Measurements from ENCODE around the gene HS6ST2. TPM values are rescaled to one million over a fixed set of nuclear protein-coding genes. Genes with fewer than 3 reads are reported as not detected.
"Not testable (repeated sequence)": the region's sequence is repeated elsewhere in the genome, so short reads cannot be mapped to it uniquely, and the experiment has no call there.

Gene HS6ST2
- total RNA-seq: 1.1 TPM in 2 replicates

GRCh38 chrX:132958091-132958703 lies at the start of gene HS6ST2:
HS6ST2 (minus strand) TSS chrX:132958629.
- intact Hi-C loops (cut with micrococcal nuclease): loop anchor here (5.0 to 10.0 kb wide), 2 partner anchors 183 to 216 kb away; no protein-coding TSS in a partner anchor
- Mint-ChIP-seq H3K36me3 (ENCODE audit: low read depth) (no peaks in the 10 kb centered on the region), H3K4me1 (ENCODE audit: low read depth) (no peaks in the 10 kb centered on the region), H3K27me3 (ENCODE audit: insufficient read depth) (peaks cover 36% of the 10 kb centered on the region), H3K4me3 (peak within 1 kb of the TSS; percentile 79), H3K9me3 (no peaks in the 10 kb centered on the region), H3K27ac (no peak within 1 kb of the TSS)
- DNase-seq (ENCODE audit: low spot score): no peak

GRCh38 chrX:133007458-133007857 lies 49.0 kb upstream of the HS6ST2 start:
- Mint-ChIP-seq H3K27me3 (ENCODE audit: insufficient read depth) (peaks cover 7% of the 10 kb centered on the region), H3K36me3 (ENCODE audit: low read depth) (no peaks in the 10 kb centered on the region), H3K4me1 (ENCODE audit: low read depth) (no peaks in the 10 kb centered on the region), H3K27ac (no peak overlapping the region), H3K9me3 (no peaks in the 10 kb centered on the region), H3K4me3 (no peak overlapping the region)
- no peak for DNase-seq (ENCODE audit: low spot score)
- intact Hi-C loops (cut with micrococcal nuclease): no loop called here

- Mint-ChIP-seq H3K27me3 (ENCODE audit: insufficient read depth) (peaks cover 9% of the 10 kb centered on the region), H3K4me3 (no peak overlapping the region), H3K4me1 (ENCODE audit: low read depth) (no peaks in the 10 kb centered on the region), H3K27ac (no peak overlapping the region), H3K36me3 (ENCODE audit: low read depth) (no peaks in the 10 kb centered on the region), H3K9me3 (no peaks in the 10 kb centered on the region)
- intact Hi-C loops (cut with micrococcal nuclease): no loop called here
- DNase-seq (ENCODE audit: low spot score): no peak
These were observed 47.2 kb upstream of the HS6ST2 start for GRCh38 chrX:133005616-133006015.

- Mint-ChIP-seq H3K36me3 (ENCODE audit: low read depth) (no peaks in the 10 kb centered on the region), H3K27ac (no peak overlapping the region), H3K4me1 (ENCODE audit: low read depth) (no peaks in the 10 kb centered on the region), H3K4me3 (no peak overlapping the region), H3K27me3 (ENCODE audit: insufficient read depth) (peaks cover 9% of the 10 kb centered on the region), H3K9me3 (no peaks in the 10 kb centered on the region)
- intact Hi-C loops (cut with micrococcal nuclease): no loop called here
- no peak for DNase-seq (ENCODE audit: low spot score)
These were observed 46.6 kb upstream of the HS6ST2 start for GRCh38 chrX:133005042-133005441.

- DNase-seq (ENCODE audit: low spot score): no peak
- H3K4me3 Mint-ChIP-seq: no peak overlapping the region
- H3K27ac Mint-ChIP-seq: no peak overlapping the region
- no peaks in the 10 kb centered on the region for H3K4me1 Mint-ChIP-seq (ENCODE audit: low read depth)
- no peaks in the 10 kb centered on the region for H3K36me3 Mint-ChIP-seq (ENCODE audit: low read depth)
- H3K27me3 Mint-ChIP-seq (ENCODE audit: insufficient read depth): peaks cover 8% of the 10 kb centered on the region
- intact Hi-C loops (cut with micrococcal nuclease): no loop called here
- no peaks in the 10 kb centered on the region for H3K9me3 Mint-ChIP-seq
These were observed 40.8 kb upstream of the HS6ST2 start for GRCh38 chrX:132999209-132999608.

GRCh38 chrX:132990835-132991234 lies 32.4 kb upstream of the HS6ST2 start:
- intact Hi-C loops (cut with micrococcal nuclease): no loop called here
- Mint-ChIP-seq H3K4me1 (ENCODE audit: low read depth) (no peaks in the 10 kb centered on the region), H3K4me3 (no peak overlapping the region), H3K36me3 (ENCODE audit: low read depth) (no peaks in the 10 kb centered on the region), H3K27ac (no peak overlapping the region), H3K9me3 (no peaks in the 10 kb centered on the region), H3K27me3 (ENCODE audit: insufficient read depth) (no peaks in the 10 kb centered on the region)
- DNase-seq (ENCODE audit: low spot score): no peak

GRCh38 chrX:132986556-132986955 lies 28.1 kb upstream of the HS6ST2 start:
- Mint-ChIP-seq H3K4me3 (no peak overlapping the region), H3K4me1 (ENCODE audit: low read depth) (no peaks in the 10 kb centered on the region), H3K27ac (no peak overlapping the region), H3K27me3 (ENCODE audit: insufficient read depth) (peaks cover 3% of the 10 kb centered on the region), H3K9me3 (no peaks in the 10 kb centered on the region), H3K36me3 (ENCODE audit: low read depth) (no peaks in the 10 kb centered on the region)
- DNase-seq (ENCODE audit: low spot score): no peak
- intact Hi-C loops (cut with micrococcal nuclease): no loop called here

GRCh38 chrX:132984058-132984650 lies 25.7 kb upstream of the HS6ST2 start:
- no peak overlapping the region for H3K27ac Mint-ChIP-seq
- intact Hi-C loops (cut with micrococcal nuclease): no loop called here
- no peak overlapping the region for H3K4me3 Mint-ChIP-seq

GRCh38 chrX:132983496-132983895 lies 25.1 kb upstream of the HS6ST2 start:
- H3K36me3 Mint-ChIP-seq (ENCODE audit: low read depth): no peaks in the 10 kb centered on the region

More at GRCh38 chrX:132984058-132984650, 25.7 kb upstream of the HS6ST2 start:
- no peaks in the 10 kb centered on the region for H3K36me3 Mint-ChIP-seq (ENCODE audit: low read depth)
- no peak for DNase-seq (ENCODE audit: low spot score)
- H3K27me3 Mint-ChIP-seq (ENCODE audit: insufficient read depth): peaks cover 3% of the 10 kb centered on the region
- no peaks in the 10 kb centered on the region for H3K4me1 Mint-ChIP-seq (ENCODE audit: low read depth)
- no peaks in the 10 kb centered on the region for H3K9me3 Mint-ChIP-seq

GRCh38 chrX:132980035-132980434 lies 21.6 kb upstream of the HS6ST2 start:
- H3K36me3 Mint-ChIP-seq (ENCODE audit: low read depth); DNase-seq (ENCODE audit: low spot score); H3K27me3 Mint-ChIP-seq (ENCODE audit: insufficient read depth); intact Hi-C loops (cut with micrococcal nuclease); H3K4me1 Mint-ChIP-seq (ENCODE audit: low read depth); H3K4me3 Mint-ChIP-seq; H3K27ac Mint-ChIP-seq; H3K9me3 Mint-ChIP-seq: not testable (repeated sequence)

More at GRCh38 chrX:132983496-132983895, 25.1 kb upstream of the HS6ST2 start:
- no peak overlapping the region for H3K4me3 Mint-ChIP-seq
- no peak for DNase-seq (ENCODE audit: low spot score)
- no peaks in the 10 kb centered on the region for H3K4me1 Mint-ChIP-seq (ENCODE audit: low read depth)
- H3K27me3 Mint-ChIP-seq (ENCODE audit: insufficient read depth): peaks cover 3% of the 10 kb centered on the region
- intact Hi-C loops (cut with micrococcal nuclease): no loop called here
- H3K9me3 Mint-ChIP-seq: no peaks in the 10 kb centered on the region
- no peak overlapping the region for H3K27ac Mint-ChIP-seq

GRCh38 chrX:132968296-132968949 lies 10.0 kb upstream of the HS6ST2 start:
- intact Hi-C loops (cut with micrococcal nuclease): no loop called here
- no peak overlapping the region for H3K27ac Mint-ChIP-seq
- no peaks in the 10 kb centered on the region for H3K36me3 Mint-ChIP-seq (ENCODE audit: low read depth)
- H3K4me1 Mint-ChIP-seq (ENCODE audit: low read depth): no peaks in the 10 kb centered on the region
- no peak for DNase-seq (ENCODE audit: low spot score)
- H3K4me3 Mint-ChIP-seq: no peak overlapping the region
- H3K27me3 Mint-ChIP-seq (ENCODE audit: insufficient read depth): peaks cover 6% of the 10 kb centered on the region
- no peaks in the 10 kb centered on the region for H3K9me3 Mint-ChIP-seq

GRCh38 chrX:132967049-132967448 lies 8.6 kb upstream of the HS6ST2 start:
- Mint-ChIP-seq H3K4me3 (no peak overlapping the region), H3K9me3 (no peaks in the 10 kb centered on the region), H3K36me3 (ENCODE audit: low read depth) (no peaks in the 10 kb centered on the region), H3K27ac (no peak overlapping the region), H3K4me1 (ENCODE audit: low read depth) (no peaks in the 10 kb centered on the region), H3K27me3 (ENCODE audit: insufficient read depth) (peaks cover 6% of the 10 kb centered on the region)
- no peak for DNase-seq (ENCODE audit: low spot score)
- intact Hi-C loops (cut with micrococcal nuclease): no loop called here

- no peaks in the 10 kb centered on the region for H3K4me1 Mint-ChIP-seq (ENCODE audit: low read depth)
- no peak overlapping the region for H3K4me3 Mint-ChIP-seq
- H3K27ac Mint-ChIP-seq: no peak overlapping the region
- intact Hi-C loops (cut with micrococcal nuclease): no loop called here
- H3K9me3 Mint-ChIP-seq: no peaks in the 10 kb centered on the region
- no peaks in the 10 kb centered on the region for H3K36me3 Mint-ChIP-seq (ENCODE audit: low read depth)
- no peak for DNase-seq (ENCODE audit: low spot score)
- H3K27me3 Mint-ChIP-seq (ENCODE audit: insufficient read depth): peaks cover 8% of the 10 kb centered on the region
These were observed 7.0 kb upstream of the HS6ST2 start for GRCh38 chrX:132965461-132965860.

Data from activated T-helper 1 cell treated with anti-CD3 and anti-CD28 coated beads, Interleukin-12 subunit alpha, Interleukin-12 subunit beta, Interleukin-2, Interleukin-4 antibody, amounts not matched to agents 30 ng/mL and 10 ng/mL and 1 ng/mL, durations not matched to agents 14 hours and 24 hours and 36 hours (primary cell).